Mesothelial cell of epicardium (in vitro differentiated cells): ENCODE measurements around the gene ARHGAP23. TPM values are rescaled to one million over a fixed set of nuclear protein-coding genes. Genes with fewer than 3 reads are reported as not detected.

Experiments used
- DNase-seq, 2 experiments: peaks; one replicate each; pipeline ENCODE4 v3.0.0; 2021; ENCODE audit warnings: low spot score in 2 of 2; ENCODE audit not compliant: unreplicated experiment in 2 of 2
- H3K27ac Mint-ChIP-seq: 2 replicates; pipeline ENCODE4 v1.8.0; 2021; ENCODE audit warnings: mixed read lengths
- H3K27me3 Mint-ChIP-seq: 2 replicates; pipeline ENCODE4 v1.8.0; 2021; ENCODE audit warnings: low read depth, mixed read lengths
- H3K36me3 Mint-ChIP-seq: 2 replicates; pipeline ENCODE4 v1.8.0; 2021; ENCODE audit warnings: mixed read lengths
- H3K4me1 Mint-ChIP-seq: 2 replicates; pipeline ENCODE4 v1.8.0; 2021; ENCODE audit warnings: mixed read lengths
- H3K4me3 Mint-ChIP-seq: 2 replicates; pipeline ENCODE4 v1.8.0; 2021; ENCODE audit warnings: mild to moderate bottlenecking, moderate library complexity, mixed read lengths
- H3K9me3 Mint-ChIP-seq: 2 replicates; pipeline ENCODE4 v1.8.0; 2021; ENCODE audit warnings: mixed read lengths
- total RNA-seq: library from RNA; stranded (reverse); gene quantifications from 3 replicates; pipeline ENCODE4 v1.2.1, GENCODE V29; 2021
- TF ChIP-seq, protein P1 (sequence below): fragments of 200-600 bp; sonication (generic); IDR thresholded peaks from one replicate; pipeline ENCODE4 v1.5.0; 2021; ENCODE audit warnings: antibody characterized with exemption; ENCODE audit not compliant: unreplicated experiment

The ARHGAP23 gene
- total RNA-seq, 1 donor from 2014 or later: 89.1 TPM

DNA sequence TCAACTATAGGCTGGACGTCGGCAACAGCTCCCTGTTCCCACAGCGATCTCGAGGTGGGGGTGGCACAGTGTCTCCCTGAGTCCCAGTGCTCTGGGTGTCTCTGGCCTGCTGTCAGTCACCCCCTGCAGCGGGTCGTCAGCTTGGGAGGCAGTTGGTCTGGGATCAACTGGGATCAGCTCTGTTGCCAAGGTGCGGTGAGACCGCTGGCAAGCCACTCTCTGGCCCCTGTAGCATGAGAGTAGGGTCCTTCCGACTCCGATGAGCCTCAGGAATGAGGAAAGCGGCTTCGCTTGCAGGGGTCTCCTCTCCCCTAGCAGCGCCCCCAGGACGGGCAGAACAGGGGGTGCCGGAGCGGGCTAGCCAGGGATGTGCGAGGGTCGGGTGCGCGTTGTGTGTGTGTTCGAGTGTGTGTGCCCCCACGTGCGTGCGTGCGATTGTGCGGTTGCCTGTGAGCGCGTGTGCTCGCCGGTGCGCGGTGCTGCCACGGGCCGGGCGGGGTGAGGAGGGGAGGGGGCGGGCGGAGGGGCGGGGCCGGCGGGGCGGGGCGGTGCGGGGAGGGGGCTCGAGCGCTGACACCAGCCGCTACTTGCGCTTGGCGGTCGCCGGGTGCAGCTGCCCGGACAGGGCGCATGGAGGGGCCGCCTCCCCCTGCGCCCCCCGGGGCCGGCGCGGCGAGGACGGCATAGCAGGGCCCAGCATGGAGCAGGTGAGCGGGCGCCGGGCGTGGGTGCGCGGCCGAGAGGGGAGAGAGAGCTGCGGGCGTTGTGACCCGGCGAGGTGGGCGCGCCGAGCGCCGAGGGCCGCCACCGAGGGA is 9.4 kb upstream of the ARHGAP23 start:
- Mint-ChIP-seq H3K9me3 (no peaks in the 10 kb centered on the region), H3K27me3 (peaks cover 34% of the 10 kb centered on the region), H3K4me1 (peaks cover 46% of the 10 kb centered on the region), H3K27ac (peak overlapping the region; percentile 55), H3K36me3 (no peaks in the 10 kb centered on the region), H3K4me3 (peak overlapping the region; percentile 80)
- no peak for DNase-seq
- TF ChIP-seq, protein P1, sequence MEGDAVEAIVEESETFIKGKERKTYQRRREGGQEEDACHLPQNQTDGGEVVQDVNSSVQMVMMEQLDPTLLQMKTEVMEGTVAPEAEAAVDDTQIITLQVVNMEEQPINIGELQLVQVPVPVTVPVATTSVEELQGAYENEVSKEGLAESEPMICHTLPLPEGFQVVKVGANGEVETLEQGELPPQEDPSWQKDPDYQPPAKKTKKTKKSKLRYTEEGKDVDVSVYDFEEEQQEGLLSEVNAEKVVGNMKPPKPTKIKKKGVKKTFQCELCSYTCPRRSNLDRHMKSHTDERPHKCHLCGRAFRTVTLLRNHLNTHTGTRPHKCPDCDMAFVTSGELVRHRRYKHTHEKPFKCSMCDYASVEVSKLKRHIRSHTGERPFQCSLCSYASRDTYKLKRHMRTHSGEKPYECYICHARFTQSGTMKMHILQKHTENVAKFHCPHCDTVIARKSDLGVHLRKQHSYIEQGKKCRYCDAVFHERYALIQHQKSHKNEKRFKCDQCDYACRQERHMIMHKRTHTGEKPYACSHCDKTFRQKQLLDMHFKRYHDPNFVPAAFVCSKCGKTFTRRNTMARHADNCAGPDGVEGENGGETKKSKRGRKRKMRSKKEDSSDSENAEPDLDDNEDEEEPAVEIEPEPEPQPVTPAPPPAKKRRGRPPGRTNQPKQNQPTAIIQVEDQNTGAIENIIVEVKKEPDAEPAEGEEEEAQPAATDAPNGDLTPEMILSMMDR: no peak

GRCh38 chr17:38419508-38419981 is 8.7 kb upstream of the ARHGAP23 start:
- H3K27me3 Mint-ChIP-seq: peaks cover 34% of the 10 kb centered on the region
- no peaks in the 10 kb centered on the region for H3K9me3 Mint-ChIP-seq
- no peak overlapping the region for H3K27ac Mint-ChIP-seq
- H3K4me1 Mint-ChIP-seq: peaks cover 49% of the 10 kb centered on the region
- H3K36me3 Mint-ChIP-seq: no peaks in the 10 kb centered on the region
- no peak for DNase-seq
- H3K4me3 Mint-ChIP-seq: peak overlapping the region; percentile 59
- TF ChIP-seq, protein P1: no peak

- Mint-ChIP-seq H3K36me3 (no peaks in the 10 kb centered on the region), H3K27me3 (peaks cover 34% of the 10 kb centered on the region), H3K27ac (no peak overlapping the region)
Observed at GRCh38 chr17:38420518-38420917, 7.7 kb upstream of the ARHGAP23 start.

GRCh38 chr17:38421171-38421841 is 7.0 kb upstream of the ARHGAP23 start:
- H3K27ac Mint-ChIP-seq: peak overlapping the region; percentile 85
- peak; percentile 71 to 82 for DNase-seq
- H3K4me3 Mint-ChIP-seq: peak overlapping the region; percentile 37
- TF ChIP-seq, protein P1: no peak
- no peaks in the 10 kb centered on the region for H3K36me3 Mint-ChIP-seq
- no peaks in the 10 kb centered on the region for H3K9me3 Mint-ChIP-seq
- H3K27me3 Mint-ChIP-seq: peaks cover 34% of the 10 kb centered on the region
- peaks cover 51% of the 10 kb centered on the region for H3K4me1 Mint-ChIP-seq

More at GRCh38 chr17:38420518-38420917, 7.7 kb upstream of the ARHGAP23 start:
- Mint-ChIP-seq H3K4me1 (peaks cover 51% of the 10 kb centered on the region), H3K9me3 (no peaks in the 10 kb centered on the region), H3K4me3 (peak overlapping the region; percentile 6)
- TF ChIP-seq, protein P1: no peak
- DNase-seq: no peak

DNA sequence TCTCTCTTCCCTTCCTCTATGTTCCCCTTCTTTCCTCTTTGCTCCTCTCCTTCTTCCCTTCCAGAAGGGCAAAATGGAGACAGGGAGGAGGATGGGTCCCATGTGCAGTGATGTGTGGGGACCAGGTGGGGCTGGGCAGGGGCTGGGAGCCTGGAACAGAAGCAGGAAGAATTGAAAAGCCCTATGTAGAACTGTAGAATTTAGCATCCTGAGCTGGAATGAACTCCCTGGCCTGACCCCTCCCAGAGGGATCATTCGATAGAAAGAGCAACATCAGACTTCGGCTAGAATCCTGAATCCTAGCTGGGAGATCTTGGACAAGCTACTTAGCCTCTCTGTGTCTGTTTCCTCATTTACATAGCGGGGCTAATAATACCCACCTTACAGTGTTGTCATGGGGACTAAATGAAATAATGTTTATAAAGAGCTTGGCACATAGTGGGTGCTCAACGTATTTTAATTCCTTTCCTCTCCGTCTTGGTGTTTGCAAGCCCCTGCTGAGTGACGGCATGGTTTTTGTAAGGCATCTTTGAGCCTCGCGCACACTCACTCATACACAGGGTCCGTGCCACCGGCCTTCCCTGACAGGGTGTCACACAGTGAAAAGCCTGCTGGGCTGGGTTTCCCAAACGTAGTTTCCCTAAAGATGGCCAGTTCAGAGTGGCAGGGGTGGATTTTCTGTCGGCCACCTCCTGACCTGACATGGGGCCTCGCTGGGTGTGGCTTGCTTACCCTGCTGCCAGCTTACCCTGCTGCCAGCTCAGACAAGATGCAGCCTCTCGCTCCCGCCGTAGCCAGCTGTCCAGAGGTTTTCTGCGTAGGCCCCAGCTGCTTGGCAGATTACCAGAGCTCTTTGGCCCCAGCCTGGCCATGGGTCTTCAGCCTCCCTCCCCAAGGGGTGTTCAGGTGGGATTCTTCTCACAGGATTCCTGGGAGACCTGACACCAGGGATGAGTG is 6.1 kb upstream of the ARHGAP23 start:
- no peaks in the 10 kb centered on the region for H3K36me3 Mint-ChIP-seq
- peaks cover 52% of the 10 kb centered on the region for H3K4me1 Mint-ChIP-seq
- peaks cover 31% of the 10 kb centered on the region for H3K27me3 Mint-ChIP-seq
- peak overlapping the region; percentile 85 for H3K27ac Mint-ChIP-seq
- TF ChIP-seq, protein P1: no peak
- no peaks in the 10 kb centered on the region for H3K9me3 Mint-ChIP-seq
- peak overlapping the region; percentile 37 for H3K4me3 Mint-ChIP-seq
- no peak for DNase-seq
